Effector memory CD4-positive, alpha-beta T cell (primary cell): Measurements from ENCODE around the gene MED28.
"Not testable (repeated sequence)": the region's sequence is repeated elsewhere in the genome, so short reads cannot be mapped to it uniquely, and the experiment has no call there.

Source experiments
- DNase-seq, 3 donors: peaks; one replicate each; pipeline ENCODE4 v3.0.0-alpha.2; 2020
- H3K27ac ChIP-seq: 2 replicates; pipeline ENCODE4 v1.7.0; 2013; ENCODE audit warnings: mild to moderate bottlenecking, low read length, moderate library complexity; ENCODE audit not compliant: insufficient read depth, poor library complexity, severe bottlenecking
- H3K27me3 ChIP-seq: replicated peaks from 2 replicates; pipeline ENCODE4 v1.7.0; 2013; ENCODE audit warnings: mild to moderate bottlenecking, low read length; ENCODE audit not compliant: insufficient read depth, control insufficient read depth, poor library complexity, severe bottlenecking
- H3K36me3 ChIP-seq: 2 replicates; pipeline ENCODE4 v1.7.0; 2013; ENCODE audit warnings: mild to moderate bottlenecking, low read length, moderate library complexity; ENCODE audit not compliant: control insufficient read depth, insufficient read depth
- H3K4me1 ChIP-seq: 2 replicates; pipeline ENCODE4 v1.7.0; 2013; ENCODE audit warnings: low read length, mild to moderate bottlenecking; ENCODE audit not compliant: control insufficient read depth, insufficient read depth, poor library complexity, severe bottlenecking
- H3K4me3 ChIP-seq: 2 replicates; pipeline ENCODE4 v1.7.0; 2013; ENCODE audit warnings: low read length, low read depth, mild to moderate bottlenecking; ENCODE audit not compliant: insufficient read depth, poor library complexity, severe bottlenecking
- H3K9me3 ChIP-seq: 2 replicates; pipeline ENCODE4 v1.7.0; 2013; ENCODE audit warnings: mild to moderate bottlenecking, low read length, moderate library complexity; ENCODE audit not compliant: control insufficient read depth

The MED28 gene

DNA sequence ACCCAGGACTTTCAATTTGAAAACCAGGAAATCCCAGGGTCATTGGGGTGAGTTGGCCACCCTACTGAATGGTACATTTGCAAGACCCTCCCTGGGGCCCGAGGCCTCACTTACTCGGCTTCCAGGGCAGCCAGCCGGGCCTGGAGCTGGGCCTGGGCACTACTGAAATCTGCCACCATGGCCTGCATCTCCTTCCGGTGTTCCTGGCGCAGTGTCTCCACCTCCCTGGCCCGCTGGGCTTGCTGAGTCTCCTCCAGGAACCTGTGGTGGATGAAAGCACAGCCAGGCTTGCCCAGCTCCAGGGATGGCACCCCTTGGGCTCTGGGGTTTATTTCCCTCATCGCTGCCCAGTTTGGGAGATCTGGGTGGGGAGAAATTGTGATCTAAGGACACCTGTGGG lies 24.7 kb downstream of the MED28 start:
- no peak overlapping the region for H3K27ac ChIP-seq
- H3K36me3 ChIP-seq: no peaks in the 10 kb centered on the region
- H3K9me3 ChIP-seq: no peaks in the 10 kb centered on the region
- no peak for DNase-seq
- no peak overlapping the region for H3K4me3 ChIP-seq
- H3K27me3 ChIP-seq: no peaks in the 10 kb centered on the region
- peaks cover 3% of the 10 kb centered on the region for H3K4me1 ChIP-seq

DNA sequence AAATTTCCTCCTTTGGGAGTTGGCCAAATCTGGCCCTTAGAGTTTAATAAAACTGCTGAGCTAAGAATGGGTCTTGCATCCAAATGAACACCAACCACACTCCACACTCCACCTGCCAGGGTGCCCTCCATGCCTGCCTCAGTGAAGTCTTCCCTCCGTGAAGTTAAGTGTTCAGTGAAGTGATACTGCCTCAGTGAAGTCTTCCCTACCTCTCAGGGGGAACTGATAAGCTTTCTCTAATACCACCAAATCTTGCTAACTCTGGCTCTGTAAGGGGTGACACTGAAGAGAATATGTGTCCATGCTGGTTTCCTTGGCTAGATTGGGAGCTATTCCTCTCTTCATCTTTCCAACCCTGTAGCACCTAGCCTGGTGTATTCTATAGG lies 27.9 kb downstream of the MED28 start:
- H3K27me3 ChIP-seq: no peaks in the 10 kb centered on the region
- no peaks in the 10 kb centered on the region for H3K9me3 ChIP-seq
- no peak overlapping the region for H3K4me3 ChIP-seq
- H3K4me1 ChIP-seq: no peaks in the 10 kb centered on the region
- H3K36me3 ChIP-seq: no peaks in the 10 kb centered on the region
- H3K27ac ChIP-seq: no peak overlapping the region
- no peak for DNase-seq

- Histone ChIP-seq H3K4me3 (no peak overlapping the region), H3K27ac (no peak overlapping the region), H3K27me3 (no peaks in the 10 kb centered on the region), H3K4me1 (no peaks in the 10 kb centered on the region), H3K9me3 (no peaks in the 10 kb centered on the region), H3K36me3 (no peaks in the 10 kb centered on the region)
- no peak for DNase-seq
Measured at GRCh38 chr4:17646693-17647092, 32.3 kb downstream of the MED28 start.

DNA sequence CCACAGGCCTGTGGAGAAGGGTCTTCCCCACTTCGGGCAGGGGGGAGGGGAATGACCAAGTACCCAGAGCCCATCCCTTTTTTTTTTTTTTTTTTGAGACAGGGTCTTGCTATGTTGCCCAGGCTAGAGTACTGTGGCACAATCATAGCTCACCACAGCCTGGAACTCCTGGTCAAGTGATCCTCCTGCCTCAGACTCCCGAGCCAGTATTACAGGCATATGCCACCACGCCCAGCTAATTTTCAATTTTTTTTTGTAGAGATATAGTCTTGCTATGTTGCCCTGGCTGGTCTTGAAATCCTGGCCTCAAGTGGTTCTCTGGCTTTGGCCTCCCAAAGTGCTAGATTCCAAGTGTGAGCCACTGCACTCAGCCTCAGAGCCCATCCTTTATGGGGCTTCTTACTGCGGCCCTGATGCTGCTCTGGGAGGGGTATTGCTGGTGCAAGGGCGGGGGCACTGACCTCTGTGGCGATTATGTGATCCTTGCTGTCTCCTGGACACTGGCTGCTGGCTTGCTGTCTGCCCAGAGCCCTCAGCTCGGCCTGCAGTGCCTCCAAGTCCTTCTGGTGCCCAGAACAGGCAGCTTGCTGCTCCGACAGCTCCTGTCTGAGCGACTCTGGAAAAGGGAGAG lies 32.9 kb downstream of the MED28 start:
- no peak overlapping the region for H3K27ac ChIP-seq
- H3K9me3 ChIP-seq: no peaks in the 10 kb centered on the region
- DNase-seq: no peak
- H3K4me3 ChIP-seq: no peak overlapping the region
- H3K36me3 ChIP-seq: no peaks in the 10 kb centered on the region
- H3K27me3 ChIP-seq: no peaks in the 10 kb centered on the region
- no peaks in the 10 kb centered on the region for H3K4me1 ChIP-seq

DNA sequence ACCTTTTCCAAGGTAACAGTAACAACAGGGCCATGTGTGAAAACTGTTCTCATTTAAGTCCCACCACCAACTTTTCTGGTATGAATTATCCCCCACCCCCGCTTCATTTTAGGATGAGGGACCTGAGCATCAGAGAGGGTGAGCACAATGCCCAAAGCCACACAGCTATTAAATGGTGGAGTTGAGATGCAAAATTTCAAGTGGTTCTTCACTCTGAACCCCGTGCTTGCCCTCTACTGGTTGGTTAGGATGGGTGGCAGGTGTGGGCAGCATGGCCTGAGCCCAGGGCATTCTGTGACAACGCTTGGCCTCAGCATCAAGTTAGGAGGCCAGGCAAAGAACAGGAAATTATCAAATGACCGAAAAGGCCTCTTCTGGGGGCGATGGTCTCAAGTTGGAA lies 33.5 kb downstream of the MED28 start:
- Histone ChIP-seq H3K4me1 (no peaks in the 10 kb centered on the region), H3K27me3 (no peaks in the 10 kb centered on the region), H3K9me3 (no peaks in the 10 kb centered on the region), H3K4me3 (no peak overlapping the region), H3K36me3 (no peaks in the 10 kb centered on the region), H3K27ac (no peak overlapping the region)
- DNase-seq: no peak

GRCh38 chr4:17650406-17650805 lies 36.0 kb downstream of the MED28 start:
- H3K4me1 ChIP-seq: no peaks in the 10 kb centered on the region
- no peaks in the 10 kb centered on the region for H3K27me3 ChIP-seq
- DNase-seq: no peak
- H3K4me3 ChIP-seq: no peak overlapping the region
- H3K36me3 ChIP-seq: no peaks in the 10 kb centered on the region
- H3K9me3 ChIP-seq: no peaks in the 10 kb centered on the region
- H3K27ac ChIP-seq: no peak overlapping the region

- Histone ChIP-seq H3K27ac (no peak overlapping the region), H3K27me3 (no peaks in the 10 kb centered on the region), H3K9me3 (no peaks in the 10 kb centered on the region), H3K4me3 (no peak overlapping the region), H3K36me3 (no peaks in the 10 kb centered on the region), H3K4me1 (no peaks in the 10 kb centered on the region)
- DNase-seq: no peak
Measured at GRCh38 chr4:17654701-17655100, 40.3 kb downstream of the MED28 start.

DNA sequence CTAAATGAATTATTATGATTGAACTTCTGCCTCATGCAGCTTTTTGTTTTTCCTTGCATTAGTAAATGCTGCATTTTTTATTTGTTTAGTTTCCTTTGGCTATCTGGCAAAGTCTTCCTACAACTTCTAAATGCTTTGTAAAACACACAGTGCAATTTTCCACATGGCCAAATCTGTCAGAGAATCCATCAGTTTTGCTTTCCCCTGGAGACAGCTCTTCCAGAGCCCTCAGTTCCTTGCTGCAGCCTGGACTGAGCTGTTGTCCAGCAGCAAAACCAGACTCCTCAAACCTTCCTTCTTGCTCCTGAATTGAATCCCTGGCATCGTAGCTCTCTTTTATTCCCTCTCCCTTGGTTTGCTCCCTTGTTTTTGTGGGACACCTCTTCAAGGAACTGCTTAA lies 42.6 kb downstream of the MED28 start:
- Histone ChIP-seq H3K4me3 (no peak overlapping the region), H3K9me3 (no peaks in the 10 kb centered on the region), H3K27me3 (no peaks in the 10 kb centered on the region), H3K27ac (no peak overlapping the region), H3K4me1 (no peaks in the 10 kb centered on the region), H3K36me3 (no peaks in the 10 kb centered on the region)
- no peak for DNase-seq

GRCh38 chr4:17657849-17658248 lies 43.4 kb downstream of the MED28 start:
- Histone ChIP-seq H3K9me3 (no peaks in the 10 kb centered on the region), H3K4me3 (no peak overlapping the region), H3K27ac (no peak overlapping the region), H3K36me3 (no peaks in the 10 kb centered on the region), H3K27me3 (no peaks in the 10 kb centered on the region), H3K4me1 (no peaks in the 10 kb centered on the region)
- DNase-seq: no peak

GRCh38 chr4:17659196-17659595 lies 44.8 kb downstream of the MED28 start:
- H3K36me3 ChIP-seq, H3K9me3 ChIP-seq, H3K4me1 ChIP-seq, H3K4me3 ChIP-seq, H3K27me3 ChIP-seq, DNase-seq, H3K27ac ChIP-seq: not testable (repeated sequence)

- no peak for DNase-seq
- Histone ChIP-seq H3K27ac (no peak overlapping the region), H3K4me1 (no peaks in the 10 kb centered on the region), H3K9me3 (no peaks in the 10 kb centered on the region), H3K4me3 (no peak overlapping the region), H3K27me3 (no peaks in the 10 kb centered on the region), H3K36me3 (no peaks in the 10 kb centered on the region)
Measured at GRCh38 chr4:17662694-17663093, 48.3 kb downstream of the MED28 start.
